NCI-H187 (cell line): ENCODE results near the gene CUX1.
"Not testable (repeated sequence)": the region's sequence is repeated elsewhere in the genome, so short reads cannot be mapped to it uniquely, and the experiment has no call there.

Experiments used
- DNase-seq, 2 experiments: peaks; one replicate each; lab custom pipeline; 2025; lab: John Stamatoyannopoulos, UW

The CUX1 gene

GRCh38 chr7:101916041-101916800 lies 98.8 kb downstream of the CUX1 start:
- DNase-seq, result no peak

DNA sequence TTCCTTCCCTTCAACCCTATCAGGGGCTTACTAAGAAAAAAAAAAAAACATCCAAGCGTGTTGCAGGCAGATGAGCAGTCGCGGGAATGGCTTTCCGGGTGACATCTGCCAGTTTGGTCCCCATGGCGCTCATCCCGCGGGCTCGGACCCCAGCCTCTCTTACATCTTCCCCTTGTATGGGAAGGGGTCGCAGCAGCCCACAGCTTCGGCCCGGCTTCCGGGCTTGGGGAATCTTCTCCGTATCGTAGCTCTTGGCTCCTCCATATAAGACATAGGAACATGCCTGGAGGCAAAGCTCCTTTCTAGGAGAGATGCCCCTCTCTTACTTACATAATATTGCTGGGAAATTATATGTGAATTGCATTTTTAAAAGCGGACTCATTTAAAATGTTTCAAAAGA lies 99.5 kb downstream of the CUX1 start:
- no peak for DNase-seq

- no peak for DNase-seq
Measured at GRCh38 chr7:101917566-101917965, 100.1 kb downstream of the CUX1 start.

DNA sequence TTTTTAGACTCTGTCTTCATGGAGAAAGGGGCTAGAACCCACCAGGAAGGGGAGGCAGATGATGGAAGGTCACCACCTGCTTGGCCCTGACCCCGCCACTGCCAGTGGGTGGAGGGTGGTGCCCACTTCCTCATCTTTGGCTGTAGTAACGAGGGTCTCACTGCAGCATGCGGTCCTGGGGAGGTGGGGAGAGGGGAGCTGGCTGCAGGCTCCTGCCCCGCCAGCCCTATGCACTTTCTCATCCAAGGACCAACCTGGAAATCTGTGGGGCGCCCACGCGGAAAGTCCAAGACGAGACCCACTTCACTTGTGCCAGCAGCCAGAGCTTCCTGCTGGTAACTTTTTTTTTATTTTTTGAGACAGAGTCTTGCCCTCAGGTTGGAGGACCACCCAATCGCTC lies 101.0 kb downstream of the CUX1 start:
- DNase-seq, result no peak

- DNase-seq, result no peak
Measured at GRCh38 chr7:101919363-101920115, 102.1 kb downstream of the CUX1 start.

GRCh38 chr7:101921061-101921460 lies 103.6 kb downstream of the CUX1 start:
- DNase-seq, result no peak

DNA sequence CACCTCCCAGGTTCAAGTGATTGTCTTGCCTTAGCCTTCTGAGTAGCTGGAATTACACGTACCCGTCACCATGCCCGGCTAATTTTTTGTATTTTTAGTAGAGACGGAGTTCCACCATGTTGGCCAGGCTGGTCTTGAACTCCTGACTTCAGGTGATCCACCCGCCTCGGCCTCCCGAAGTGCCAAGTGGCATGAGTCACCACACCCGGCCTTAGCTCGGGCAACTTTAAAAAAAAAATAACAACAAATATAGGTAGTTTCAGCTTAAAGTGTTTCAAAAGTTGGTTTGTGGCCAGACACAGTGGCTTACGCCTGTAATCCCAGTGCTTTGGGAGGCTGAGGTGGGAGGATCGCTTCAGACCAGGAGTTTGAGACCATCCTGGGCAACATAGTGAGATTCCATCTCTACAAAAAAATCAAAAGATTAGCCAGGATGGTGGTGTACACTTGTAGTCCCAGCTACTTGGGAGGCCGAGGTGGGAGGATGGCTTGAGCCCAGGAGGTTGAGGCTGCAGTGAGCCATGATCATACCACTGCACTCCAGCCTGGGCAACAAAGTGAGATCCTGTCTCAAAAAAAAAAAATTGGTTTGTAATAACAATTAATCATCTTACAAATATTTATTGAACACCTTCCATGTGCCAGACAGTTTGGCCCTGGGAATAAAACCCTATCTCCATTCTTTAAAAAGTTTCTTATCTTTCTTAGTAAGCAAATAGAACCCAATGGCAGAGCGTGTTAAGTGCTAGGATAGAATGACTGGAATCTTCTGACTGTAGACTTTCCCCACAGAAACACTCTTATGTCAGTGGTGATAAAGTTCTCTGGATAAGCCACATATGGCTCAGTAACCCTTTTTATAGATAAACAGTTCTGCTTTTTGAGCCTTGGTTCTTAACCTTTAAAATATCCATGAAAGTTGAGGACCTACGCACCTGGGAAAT lies 104.4 kb downstream of the CUX1 start:
- not testable (repeated sequence) for DNase-seq

GRCh38 chr7:101922631-101923601 lies 105.5 kb downstream of the CUX1 start:
- DNase-seq, result no peak

- DNase-seq, result no peak
Measured at GRCh38 chr7:101923602-101923985, 106.2 kb downstream of the CUX1 start.

DNA sequence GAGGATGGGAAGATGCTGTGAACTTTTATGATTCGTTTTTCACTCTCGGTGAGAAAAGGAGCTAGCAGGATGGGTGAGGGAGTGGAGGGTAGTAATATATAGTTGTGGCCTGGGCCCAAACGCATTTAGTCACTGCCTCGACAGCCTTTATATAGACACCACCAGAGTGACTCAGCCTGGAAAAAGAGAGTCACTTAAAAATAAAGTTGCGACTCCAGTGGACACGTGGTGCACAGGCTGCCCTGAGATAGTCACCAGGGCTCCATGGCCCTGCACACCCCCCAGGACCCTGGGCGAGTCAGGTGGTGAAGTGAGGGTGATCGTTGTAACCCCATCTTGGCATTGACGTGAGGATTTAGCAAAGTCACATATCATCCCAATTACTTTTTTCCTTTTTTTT lies 106.7 kb downstream of the CUX1 start:
- DNase-seq, result no peak

DNA sequence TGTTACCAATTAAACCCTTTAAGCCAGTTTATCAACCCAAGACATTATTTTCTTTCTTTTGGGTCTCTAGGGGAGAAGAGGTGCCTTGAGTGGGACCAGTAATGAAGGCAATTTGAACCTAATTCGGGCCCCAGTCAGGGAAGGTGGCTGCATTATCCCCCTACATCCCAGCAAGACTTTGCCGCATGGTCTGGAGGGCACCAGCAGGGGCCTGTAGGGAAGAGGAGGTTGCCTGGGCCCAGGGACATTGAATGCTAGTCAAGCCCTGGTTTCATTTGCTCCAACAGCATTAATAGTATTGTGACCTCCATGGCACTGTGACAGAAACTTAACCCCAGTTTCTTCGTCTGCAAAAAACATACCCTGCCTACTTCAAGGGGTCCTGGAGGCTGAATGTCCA lies 108.8 kb downstream of the CUX1 start:
- no peak for DNase-seq

DNA sequence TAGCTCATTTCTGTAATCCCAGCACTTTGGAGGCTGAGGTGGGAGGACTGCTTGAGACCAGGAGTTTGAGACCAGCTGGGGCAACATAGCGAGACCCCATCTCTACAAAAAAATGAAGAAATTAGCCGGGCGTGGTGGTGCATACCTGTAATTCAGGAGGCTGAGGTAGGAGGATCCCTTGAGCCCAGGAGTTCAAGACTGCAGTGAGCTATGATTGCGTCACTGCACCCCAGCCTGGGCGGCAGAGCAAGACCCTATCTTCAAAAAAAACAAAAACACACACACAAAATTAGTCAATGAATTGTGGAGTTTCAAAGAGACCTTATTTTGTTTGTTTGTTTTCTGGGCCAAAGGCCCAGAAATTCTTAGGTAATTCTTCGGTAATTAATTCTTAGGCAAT lies 110.0 kb downstream of the CUX1 start:
- no peak for DNase-seq

- DNase-seq, result no peak
Measured at GRCh38 chr7:101927802-101928201, 110.4 kb downstream of the CUX1 start.

GRCh38 chr7:101929256-101929655 lies 111.8 kb downstream of the CUX1 start:
- no peak for DNase-seq

- not testable (repeated sequence) for DNase-seq
Measured at GRCh38 chr7:101929911-101930310, 112.5 kb downstream of the CUX1 start.

GRCh38 chr7:101932083-101932482 lies 114.7 kb downstream of the CUX1 start:
- no peak for DNase-seq

DNA sequence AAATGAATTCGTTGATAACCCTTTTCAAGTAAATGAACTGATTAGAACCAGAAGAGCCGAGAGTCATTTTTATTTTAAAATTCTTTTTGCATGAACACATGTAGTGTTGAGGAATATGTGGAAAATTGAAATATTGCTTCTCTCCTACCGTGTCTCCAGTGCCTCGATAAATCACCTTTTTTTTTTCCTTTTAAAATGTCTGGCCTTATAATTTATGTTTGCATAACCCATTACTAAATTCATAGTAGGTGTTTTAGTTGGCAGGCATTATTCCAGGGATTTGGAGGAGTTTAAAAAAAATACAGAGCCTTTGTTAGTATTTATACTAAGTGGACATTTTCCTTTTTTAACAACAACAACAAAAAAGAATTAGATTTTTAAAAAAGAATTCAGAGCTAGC lies 115.6 kb downstream of the CUX1 start:
- DNase-seq, result no peak

DNA sequence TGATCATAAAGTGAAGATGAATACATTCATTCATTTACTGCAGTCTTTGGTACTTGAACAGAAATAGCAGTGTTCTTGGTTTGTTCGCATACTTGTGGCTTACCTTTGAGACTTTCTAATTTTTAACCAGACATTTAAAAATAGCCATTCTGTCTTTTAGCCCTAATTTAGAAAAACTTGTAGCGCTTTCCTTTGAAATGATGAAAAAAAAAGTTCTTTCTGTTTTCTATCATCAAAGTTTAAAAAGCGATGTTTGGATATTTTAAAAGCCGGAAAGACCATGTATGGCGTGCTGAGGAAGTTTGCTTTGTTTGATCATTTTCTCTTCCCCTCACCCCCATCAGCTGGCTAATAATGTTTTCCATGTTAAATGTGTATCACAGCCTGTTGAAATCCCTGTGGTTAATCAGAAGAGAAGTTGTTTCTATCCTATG lies 116.3 kb downstream of the CUX1 start:
- no peak for DNase-seq

- DNase-seq, result no peak
Measured at GRCh38 chr7:101934618-101935017, 117.2 kb downstream of the CUX1 start.

DNA sequence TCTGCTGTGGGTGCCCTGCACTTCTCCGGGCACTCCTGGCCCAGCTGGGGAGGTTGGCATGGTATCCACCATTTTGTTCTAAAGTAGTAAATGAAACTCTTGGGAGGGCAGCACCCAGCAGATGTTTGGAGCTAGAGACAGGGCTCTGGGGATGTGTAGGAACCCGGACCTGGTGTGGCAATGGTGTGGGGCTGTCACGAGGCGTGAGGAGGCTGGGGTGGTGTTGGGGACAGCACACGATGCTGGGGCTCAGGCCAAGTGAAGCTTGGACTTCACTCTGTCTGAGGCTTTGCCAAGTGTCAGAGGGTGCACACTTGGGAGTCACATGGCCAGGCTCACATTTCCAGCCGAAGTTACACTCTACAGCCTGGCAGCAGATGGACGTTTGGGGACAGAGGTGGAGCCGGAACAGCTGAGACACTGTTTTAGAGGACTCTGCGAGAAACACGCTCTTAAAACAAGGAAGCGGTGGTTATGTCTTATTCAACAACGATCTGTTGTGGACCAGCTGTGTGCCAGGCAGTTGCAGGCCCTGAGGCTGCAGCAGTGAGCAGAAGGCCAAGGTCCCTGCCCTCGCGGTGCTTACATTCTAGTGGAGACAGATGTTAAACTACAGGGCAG lies 118.2 kb downstream of the CUX1 start:
- DNase-seq, result no peak

DNA sequence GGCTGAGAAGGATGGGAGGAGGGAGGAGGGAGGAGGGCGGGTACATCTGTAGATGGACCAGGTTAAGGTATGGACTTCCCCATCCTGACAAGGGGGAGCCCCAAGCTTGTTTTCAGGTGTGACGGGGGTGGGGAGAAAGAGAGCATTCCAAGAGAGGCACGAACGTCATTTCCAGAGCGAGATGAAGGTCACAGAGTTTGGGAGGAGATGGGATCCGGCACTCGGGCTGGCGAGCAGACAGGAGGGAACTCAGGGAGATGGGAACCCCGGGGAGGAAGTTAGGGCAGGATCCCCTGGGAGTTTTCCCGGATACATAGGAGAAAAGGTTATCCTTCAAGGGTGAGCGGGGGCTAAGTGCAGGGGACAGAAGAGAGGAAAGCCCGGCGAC lies 118.8 kb downstream of the CUX1 start:
- DNase-seq, result no peak
